Activated CD8-positive, alpha-beta memory T cell treated with anti-CD3 and anti-CD28 coated beads, Interleukin-2, amount 50 U/mL, for 48 hours (primary cell): Measurements from ENCODE around the gene H3-3A.

ENCODE experiments used
- DNase-seq: peaks from one replicate; pipeline ENCODE4 v3.0.0-alpha.2; 2020

The H3-3A gene

DNA sequence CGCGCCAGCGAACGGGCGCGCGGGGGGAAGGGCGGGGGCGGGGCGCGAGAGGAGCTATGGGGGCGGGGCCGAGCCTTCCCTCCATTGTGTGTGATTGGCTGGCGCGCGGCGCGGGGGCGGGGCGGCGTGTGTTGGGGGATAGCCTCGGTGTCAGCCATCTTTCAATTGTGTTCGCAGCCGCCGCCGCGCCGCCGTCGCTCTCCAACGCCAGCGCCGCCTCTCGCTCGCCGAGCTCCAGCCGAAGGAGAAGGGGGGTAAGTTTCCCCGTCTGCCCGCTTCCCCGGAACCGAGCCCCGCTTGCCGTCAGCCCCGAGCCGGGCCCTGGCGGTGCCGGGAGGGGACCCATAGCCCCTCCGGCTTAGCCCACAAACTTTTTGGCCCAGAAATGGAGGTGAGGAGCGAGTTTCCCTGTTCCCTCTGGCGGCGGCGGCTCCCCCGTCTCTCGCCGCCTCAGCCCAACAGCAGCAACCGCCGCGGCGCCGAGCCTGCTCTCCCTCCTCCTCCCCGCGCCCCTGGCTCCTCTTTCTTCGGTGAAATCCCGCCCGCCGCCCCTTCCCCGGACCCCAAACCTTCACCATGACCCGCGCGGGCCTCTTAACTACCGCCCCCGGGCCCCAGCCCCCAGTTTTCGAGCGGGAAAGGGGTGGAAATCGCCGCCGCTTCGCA, at the start of gene H3-3A:
H3-3A (plus strand) TSS at position 159 of the 666 bp plus-strand sequence. CDS start 1,636 bp downstream, outside the sequence.
- peak; percentile 99 for DNase-seq

- DNase-seq: no peak
Measured at GRCh38 chr1:226017070-226017469, 45.4 kb upstream of the H3-3A start.

- no peak for DNase-seq
Measured at GRCh38 chr1:226019572-226019971, 42.9 kb upstream of the H3-3A start.

DNA sequence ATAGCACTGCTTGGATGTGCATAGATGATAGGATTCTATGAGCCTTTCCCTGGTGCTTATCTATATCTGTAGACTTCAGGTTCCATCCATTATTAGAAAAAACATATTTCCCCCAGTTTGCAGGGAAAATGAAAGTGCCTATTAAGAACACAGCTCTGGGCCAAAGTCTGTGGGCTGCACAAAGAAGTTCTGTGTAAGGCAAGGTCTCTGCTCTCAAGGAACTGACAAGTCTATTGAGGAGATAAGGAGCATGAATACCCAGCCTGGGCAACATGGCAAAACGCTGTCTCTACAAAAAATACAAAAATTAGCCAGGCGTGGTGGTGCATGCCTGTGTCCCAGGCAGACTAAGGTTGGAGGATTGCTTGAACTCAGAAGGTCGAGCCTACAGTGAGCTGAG, 41.1 kb upstream of the H3-3A start:
- no peak for DNase-seq

DNA sequence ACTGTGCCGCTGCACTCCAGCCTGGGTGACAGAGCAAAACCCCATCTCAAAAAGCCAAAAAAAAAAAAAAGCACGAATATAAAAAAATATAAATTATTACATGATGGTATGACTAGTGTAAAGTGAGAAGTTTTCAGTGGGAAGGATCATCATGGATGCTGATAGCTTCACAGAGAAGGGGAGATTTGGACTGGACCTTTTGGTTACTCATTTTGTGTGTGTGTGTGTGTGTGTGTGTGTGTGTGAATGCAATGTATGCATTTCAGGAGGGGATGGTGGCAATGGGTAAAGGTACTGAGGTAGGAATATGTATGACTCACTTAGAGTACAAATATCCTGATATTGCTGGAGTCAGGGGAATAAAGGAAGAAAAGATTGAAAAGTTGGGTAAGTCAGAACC, 40.7 kb upstream of the H3-3A start:
- no peak for DNase-seq

DNA sequence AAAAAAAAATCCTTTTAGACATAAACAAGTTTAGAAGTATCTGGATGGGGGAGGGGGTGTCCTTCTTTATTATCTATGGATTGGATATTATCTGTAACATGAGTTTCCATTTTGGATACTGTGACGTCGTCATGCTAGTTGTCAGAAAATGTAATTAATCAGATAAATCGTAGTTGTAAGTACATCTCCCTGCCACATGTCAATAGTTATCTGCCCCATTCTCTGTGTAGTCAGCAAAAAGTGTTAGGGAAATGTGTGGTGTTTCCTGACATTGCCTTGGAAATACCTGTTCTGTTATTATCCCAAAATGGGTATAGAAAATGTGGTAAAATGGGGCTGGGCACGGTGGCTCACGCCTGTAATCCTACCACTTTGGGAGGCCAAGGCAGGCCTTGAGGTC, 38.8 kb upstream of the H3-3A start:
- DNase-seq: no peak

GRCh38 chr1:226026833-226027232, 35.7 kb upstream of the H3-3A start:
- DNase-seq: no peak

GRCh38 chr1:226027538-226028217, 34.8 kb upstream of the H3-3A start:
- no peak for DNase-seq

GRCh38 chr1:226029093-226029496, 33.4 kb upstream of the H3-3A start:
- no peak for DNase-seq

- DNase-seq: no peak
Measured at GRCh38 chr1:226029568-226030225, 32.8 kb upstream of the H3-3A start.

DNA sequence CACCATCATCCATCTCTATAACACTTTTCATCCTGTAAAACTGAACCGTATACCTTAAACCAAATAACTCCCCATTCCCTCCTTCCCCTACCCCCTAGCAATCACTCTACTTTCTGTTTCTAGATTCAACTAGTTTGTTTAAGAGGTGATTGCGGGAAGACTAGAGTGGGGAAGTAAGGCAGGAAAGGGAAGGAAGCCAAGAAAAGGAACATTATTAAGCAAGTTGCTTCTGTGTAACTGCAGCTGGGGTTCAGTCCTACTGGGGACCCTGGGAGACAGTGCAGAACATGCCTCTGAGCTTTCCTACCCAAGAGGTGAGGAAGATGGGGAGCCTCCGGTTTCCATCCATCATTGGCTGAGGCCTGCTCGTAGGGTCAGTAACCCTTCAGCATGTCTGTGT, 28.9 kb upstream of the H3-3A start:
- no peak for DNase-seq

DNA sequence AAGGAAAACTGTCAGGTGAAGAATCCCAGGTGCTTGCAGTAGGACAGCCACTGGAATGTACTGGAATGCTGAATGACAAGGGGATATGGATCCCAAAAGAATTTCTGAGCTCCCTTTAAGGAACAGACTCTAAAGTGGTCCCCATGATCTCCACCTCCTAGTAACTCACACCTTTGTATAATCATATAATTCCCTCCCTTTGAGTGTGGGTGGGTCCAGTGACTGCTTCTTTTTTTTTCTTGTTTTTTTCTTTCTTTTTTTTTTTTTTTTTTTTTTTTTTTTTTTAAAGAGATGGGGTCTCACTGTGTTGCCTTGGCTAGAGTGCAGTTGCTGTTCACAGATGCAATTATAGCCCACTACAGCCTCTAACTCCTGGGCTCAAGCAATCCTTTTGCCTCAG, 28.5 kb upstream of the H3-3A start:
- DNase-seq: no peak

- DNase-seq: no peak
Measured at GRCh38 chr1:226034482-226034881, 28.0 kb upstream of the H3-3A start.

DNA sequence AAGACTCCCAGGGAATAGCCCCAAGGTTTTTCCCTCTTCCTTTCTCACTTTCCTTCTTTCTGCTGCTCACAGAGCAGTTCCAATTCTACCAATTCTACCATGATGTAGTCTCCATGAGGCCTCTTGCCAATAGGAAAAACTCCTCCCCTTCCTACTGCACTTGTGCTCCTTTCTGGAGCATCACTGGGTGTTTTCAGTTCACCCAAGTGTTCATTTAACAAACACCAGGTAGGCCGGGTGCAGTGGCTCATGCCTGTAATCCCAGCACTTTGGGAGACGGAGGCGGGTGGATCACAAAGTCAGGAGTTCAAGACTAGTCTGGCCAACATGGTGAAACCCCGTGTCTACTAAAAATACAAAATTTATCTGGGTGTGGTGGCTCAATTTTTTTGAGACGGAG, 26.6 kb upstream of the H3-3A start:
- DNase-seq: no peak

GRCh38 chr1:226038661-226039060, 23.9 kb upstream of the H3-3A start:
- no peak for DNase-seq

- DNase-seq: no peak
Measured at GRCh38 chr1:226041419-226041818, 21.1 kb upstream of the H3-3A start.

DNA sequence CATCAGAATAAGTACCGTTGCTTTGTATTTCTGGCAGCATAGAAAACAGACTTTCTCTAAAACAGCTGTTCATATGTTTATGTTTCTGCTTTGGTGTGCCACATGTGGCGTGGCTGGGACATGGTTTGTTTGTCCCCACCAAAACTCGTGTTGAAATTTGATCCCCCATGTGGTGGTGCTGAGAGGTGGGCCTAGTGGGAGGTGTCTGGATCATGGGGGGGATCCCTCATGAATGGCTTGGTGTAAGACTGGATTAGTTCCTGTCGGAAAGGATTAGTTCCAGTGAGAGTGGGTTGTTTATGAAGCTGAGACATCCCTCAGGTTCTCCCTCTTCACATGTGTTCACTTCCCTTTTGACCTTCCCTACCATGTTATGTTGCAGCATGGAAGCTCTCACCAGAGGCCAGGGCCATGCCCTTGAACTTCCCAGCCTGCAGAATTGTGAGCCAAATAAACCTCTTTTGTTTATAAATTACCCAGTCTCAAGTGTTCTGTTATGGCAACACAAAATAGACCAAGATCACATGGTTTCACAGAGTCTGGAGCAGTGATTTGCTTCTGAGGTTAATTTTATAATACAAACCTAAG, 17.9 kb upstream of the H3-3A start:
- no peak for DNase-seq

GRCh38 chr1:226046240-226046639, 16.3 kb upstream of the H3-3A start:
- no peak for DNase-seq

DNA sequence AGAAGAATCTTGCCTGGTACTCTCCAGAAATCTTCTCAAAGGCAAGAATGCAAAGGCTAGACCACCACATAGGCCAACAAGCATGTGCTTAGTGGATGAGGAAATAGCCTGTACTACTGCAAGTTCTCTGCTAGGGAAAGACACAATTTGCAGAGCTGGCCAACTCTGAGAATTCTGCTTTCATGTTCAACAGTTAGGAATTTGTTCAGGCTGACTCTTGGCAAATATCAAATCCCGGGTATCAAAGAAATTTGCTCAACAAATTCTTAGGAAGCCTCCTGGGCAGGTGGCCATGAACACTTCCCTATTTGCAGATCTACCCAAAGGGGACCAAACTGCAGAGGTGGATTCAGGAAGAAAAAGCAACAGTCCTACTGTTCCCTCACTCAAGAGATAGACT, 15.0 kb upstream of the H3-3A start:
- no peak for DNase-seq

- DNase-seq: no peak
Measured at GRCh38 chr1:226048886-226049285, 13.6 kb upstream of the H3-3A start.

DNA sequence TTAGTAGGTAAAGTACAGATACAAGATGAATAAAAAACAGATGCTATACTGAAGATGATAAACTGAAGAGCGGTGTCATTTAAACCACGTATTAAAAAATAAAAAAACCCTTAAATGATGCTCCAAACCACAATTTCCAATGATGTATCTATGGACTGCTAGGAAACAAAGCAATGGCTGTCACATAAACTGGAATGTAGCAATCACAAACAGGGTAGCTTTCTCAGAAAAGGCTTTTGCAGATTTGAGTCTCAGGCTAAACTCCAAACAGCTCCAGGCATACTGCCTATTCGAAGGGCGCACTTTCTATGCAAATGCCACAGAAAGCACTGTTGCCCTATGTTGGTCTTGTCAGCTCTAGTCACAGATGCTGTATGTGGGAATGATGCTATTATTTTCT, 12.4 kb upstream of the H3-3A start:
- no peak for DNase-seq

DNA sequence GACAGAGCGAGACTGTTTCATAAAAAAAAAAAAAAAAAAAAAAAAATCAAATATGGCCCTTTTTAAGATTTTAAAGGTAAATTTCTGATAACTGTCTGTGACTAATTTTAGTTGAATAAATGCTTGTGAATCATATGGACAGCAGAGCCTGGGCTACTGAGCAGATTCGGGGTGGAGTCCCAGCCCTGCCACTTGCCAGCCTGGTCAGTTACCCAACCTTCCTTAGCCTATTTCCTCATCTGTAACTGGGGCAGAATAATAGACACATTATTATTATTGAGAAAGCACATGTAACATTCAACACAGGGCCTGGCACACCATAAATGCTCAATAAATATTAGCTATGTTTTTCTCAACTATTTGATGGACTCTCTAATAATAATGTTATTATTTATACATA, 11.2 kb upstream of the H3-3A start:
- DNase-seq: no peak

DNA sequence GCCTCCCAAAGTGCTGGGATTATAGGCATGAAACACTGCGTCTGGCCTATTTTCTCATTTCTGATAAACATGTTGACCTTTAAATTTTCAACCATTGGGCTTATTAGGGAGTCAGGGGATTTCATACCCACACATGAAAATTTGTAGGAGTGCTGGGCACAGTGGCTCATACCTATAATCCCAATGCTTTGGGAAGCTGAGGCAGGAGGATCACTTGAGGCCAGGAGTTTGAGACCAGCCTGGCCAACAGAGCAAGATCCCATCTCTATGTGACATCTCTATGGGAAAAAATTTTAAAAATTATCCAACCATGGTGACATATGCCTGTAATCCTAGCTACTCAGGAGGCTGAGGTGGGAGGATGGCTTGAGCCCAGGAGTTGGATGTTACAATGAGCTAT, 10.5 kb upstream of the H3-3A start:
- no peak for DNase-seq
